NCI-H460 (cell line): ENCODE measurements around the gene DKK1. TPM values are rescaled to one million over a fixed set of nuclear protein-coding genes. Genes with fewer than 3 reads are reported as not detected.

Experiments
- DNase-seq: peaks from one replicate; pipeline ENCODE4 v3.0.0-alpha.2; 2016; ENCODE audit warnings: low read depth; ENCODE audit errors: extremely low read depth
- total RNA-seq: library from RNA; depleted of rRNA; stranded (reverse); fragments of >200 nt; shearing (Covaris generic); gene quantifications from 2 replicates; pipeline ENCODE4 v1.2.3, GENCODE V29; 2014

DKK1 gene
- total RNA-seq, 1 experiment from 2014 or later = 2.4 TPM

DNA sequence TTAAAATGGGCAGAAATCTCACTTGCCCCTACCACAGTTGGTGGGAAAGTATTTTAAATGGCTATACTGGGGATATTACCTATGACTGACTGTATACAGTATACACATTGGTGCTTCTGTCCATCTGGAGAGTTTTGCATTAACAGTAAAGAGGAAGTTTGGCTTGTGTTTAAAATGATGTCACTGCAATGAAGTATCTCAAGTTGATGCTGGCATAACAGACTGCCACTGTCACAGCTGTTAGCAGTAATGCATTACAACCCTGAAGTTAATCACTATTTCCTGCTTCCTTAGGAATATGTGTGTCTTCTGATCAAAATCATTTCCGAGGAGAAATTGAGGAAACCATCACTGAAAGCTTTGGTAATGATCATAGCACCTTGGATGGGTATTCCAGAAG is 1.9 kb downstream of the DKK1 start:
- DNase-seq = no peak

DNA sequence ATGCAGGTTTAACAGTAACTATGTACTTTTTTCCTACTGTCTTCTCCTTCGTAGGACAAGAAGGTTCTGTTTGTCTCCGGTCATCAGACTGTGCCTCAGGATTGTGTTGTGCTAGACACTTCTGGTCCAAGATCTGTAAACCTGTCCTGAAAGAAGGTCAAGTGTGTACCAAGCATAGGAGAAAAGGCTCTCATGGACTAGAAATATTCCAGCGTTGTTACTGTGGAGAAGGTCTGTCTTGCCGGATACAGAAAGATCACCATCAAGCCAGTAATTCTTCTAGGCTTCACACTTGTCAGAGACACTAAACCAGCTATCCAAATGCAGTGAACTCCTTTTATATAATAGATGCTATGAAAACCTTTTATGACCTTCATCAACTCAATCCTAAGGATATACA is 2.4 kb downstream of the DKK1 start:
- DNase-seq = no peak

DNA sequence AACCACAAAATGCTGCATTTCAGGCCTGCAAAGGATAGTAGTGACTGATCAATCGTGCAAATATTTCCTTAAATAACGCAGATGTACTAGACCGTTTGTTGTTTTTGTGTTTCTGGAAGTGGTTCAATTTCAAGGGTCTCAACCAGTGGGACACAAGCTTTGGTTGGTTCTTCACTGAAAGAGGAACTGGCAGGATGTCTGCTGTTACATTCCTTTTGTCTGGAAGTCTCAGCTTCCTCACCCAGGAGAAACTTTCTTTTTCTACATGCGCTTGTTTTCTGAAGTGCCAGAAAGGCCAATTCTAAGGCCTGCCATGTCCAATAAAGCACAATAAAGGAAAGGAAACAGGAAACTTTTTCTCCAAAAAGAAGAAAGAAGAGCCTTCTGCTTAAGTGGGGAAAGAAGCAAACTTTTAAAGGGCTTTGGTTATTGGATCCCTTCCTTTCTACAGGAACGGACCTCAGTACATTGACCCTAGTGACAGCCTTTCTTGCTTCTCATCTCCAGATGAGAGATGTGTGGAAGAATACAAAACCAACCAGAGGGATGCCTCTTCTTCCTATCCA is 4.1 kb downstream of the DKK1 start:
- no peak for DNase-seq

DNA sequence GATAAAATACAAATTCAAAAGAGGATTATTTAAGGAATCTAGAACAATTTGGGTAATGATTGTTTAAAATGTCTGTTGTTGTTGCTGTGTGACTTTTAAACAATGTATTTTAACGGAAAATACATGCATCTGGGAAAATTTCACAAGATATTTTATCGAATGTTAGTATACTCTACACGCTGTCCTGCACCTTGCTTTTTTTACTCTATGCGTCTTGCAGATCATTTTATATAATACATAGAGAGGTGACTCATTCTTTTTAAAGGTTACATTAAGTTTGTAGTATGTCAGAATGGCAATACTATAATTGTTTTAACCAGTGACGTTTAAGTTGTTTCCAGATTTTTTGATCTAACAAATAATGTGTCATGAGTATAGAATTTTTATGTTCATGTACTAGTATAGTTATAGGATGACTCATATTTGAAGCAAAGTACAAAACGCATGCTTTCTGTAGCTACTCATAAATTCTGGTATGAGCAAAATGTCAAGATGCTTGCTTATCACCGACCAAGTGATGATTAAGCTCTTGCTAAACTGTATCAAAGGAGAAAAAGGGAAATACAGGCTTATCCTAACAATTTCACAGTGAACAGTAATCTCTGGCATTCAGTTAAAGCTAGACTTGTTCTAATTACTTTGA is 4.9 kb downstream of the DKK1 start:
- peak; percentile 86 for DNase-seq

DNA sequence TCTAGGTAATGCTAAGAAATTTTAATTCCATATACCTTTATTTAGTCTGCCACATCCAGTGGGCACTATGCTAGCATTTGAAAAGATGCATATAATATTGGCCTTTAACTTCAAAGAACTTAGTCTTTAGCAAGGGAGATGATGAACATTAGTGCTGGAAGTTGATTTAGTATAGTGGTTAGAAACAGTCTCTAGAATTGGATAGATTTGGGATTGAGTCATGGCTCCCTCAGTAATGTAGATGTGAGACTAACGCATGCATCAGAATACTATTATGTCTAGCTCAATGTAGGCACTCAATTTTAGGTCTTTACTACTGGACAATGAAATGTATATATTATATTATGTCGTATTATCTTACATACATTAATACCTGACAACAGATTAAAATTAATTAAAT is 5.8 kb downstream of the DKK1 start:
- no peak for DNase-seq

DNA sequence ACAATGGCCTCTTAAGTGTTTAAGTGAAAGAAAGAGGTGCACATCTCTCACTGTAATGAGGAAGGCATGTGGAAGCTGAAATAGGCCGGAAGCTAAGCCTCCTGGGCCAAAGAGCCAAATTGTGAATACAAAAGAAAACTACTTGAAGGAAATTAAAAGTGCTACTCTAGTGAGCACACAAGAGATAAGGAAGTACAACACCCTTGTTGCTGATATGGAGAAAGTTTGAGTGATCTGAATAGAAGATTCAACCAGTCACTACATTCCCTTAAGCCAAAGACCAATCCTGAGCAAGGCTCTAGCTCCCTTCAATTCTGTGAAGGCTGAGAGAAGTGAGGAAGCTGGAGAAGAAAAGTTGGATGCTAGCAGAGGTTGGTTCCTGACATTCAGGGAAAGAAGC is 8.2 kb downstream of the DKK1 start:
- DNase-seq = no peak

DNA sequence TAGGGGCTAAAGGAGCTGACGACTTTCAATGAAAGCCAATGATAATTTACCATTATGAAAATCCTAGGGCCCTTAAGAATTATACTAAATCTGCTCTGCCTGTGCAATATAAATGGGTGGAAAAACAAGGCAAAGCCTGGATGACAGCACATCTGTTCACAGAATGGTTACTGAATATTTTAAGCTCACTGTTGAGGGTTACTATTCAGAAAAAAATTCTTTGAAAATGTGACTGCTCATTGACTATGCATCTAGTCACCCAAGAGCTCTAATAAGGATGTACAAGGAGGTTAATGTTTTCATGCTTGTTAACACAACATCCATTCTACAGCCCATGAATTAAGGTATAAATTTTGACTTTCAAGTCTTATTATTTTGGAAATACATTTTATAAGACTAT is 8.9 kb downstream of the DKK1 start:
- no peak for DNase-seq

DNA sequence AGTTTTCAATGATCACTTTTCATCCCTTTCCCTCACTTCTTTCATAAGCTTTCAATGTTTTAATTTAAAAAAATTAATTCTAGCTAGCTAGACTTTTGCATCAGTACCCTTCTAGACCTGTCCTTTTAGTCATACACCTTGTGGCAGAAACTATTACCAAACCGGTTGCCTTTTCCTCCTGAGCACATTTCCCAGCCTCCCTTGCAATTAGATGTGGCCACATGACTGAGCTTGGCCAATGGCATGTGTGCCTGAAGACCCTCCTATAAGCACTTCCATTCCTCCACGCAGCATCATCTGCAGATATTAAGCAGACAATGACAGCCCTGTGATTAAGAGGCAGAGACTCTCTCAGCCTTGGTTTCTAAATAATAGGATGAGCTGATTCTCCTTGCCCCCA is 12.3 kb downstream of the DKK1 start:
- no peak for DNase-seq

DNA sequence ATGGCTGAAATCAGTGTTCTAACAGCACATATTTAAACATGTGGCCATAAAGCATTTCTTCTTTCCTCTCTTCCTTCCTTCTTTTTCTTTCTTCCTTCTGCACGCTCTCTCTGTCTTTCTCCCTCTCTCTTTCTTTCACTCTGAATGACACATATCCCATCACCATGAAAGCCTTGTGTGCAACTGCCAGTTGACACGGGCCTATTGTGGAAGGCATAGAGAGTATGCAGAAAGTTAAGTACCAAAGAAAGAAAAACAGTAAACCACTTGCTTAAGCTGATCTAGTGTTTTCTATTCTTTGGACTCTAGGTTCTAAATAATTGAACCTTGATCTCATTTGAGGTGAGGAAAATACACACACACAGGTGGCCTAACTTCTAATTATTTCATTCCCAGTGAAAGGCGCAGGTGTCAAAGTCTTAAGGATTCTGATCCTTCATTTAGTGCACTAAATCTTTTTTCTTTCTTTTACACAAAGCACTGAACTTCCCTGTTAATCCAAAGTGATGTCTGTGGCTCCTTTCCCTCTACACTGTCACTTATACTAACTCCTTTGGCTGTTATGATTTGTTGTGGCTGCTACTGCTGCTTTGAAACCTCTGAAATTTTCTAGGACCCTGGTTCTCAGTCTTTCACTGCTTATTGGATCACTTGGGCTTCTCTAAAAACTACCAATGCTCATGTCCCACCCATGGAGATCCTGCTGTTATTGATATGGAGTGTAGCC is 17.7 kb downstream of the DKK1 start:
- DNase-seq = no peak

DNA sequence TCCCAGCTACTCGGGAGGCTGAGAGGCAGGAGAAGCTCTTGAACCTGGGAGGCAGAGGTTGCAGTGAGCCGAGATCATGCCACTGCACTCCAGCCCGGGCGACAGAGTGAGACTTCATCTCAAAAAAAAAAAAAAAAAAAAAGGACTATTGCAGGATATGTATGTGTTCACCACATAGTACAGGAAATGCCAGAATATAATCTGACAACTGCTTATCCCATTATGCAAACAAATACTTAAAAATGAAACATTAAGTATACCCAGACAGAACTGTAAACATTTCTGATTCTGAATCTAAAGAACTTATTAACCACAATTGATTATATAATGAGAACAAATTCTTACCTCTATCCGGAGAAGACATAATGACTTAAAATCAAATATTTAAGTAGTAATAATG is 18.7 kb downstream of the DKK1 start:
- no peak for DNase-seq

DNA sequence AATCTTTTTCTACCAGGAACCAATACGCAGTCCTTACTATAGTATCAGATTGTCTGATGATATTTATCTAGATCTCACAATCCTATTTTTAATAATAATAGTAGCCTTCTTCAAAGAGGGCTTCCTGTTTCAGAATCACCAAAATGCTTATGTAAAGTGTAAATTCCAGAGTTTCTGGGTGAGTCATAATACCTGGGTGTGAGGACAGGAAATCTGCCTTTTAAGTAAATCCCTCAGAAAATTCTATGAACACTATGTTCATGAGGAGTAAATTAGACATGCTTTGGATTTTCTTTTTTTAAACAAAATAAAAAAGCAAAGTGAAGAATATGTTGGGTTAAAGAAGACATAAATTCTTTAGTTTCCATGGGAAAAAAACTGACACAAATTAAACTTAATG is 20.5 kb downstream of the DKK1 start:
- DNase-seq = no peak

DNA sequence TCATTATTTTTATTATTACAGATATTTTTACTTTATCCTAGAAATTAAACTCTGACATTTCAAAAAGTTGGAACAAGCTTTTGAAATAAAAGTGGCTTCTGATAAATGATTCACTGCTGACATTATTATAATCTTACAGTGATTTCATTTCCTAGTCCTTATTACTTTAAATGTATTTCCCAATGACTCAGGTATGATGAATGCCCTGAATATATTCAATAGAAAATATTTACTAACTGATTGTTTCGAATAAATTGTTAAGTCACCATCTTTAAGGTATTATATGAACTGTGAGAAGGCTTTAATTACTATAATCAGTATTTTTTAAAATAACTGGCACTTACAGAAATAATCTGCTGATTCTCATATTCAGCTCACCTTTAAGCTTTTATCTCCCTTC is 21.6 kb downstream of the DKK1 start:
- DNase-seq = no peak

DNA sequence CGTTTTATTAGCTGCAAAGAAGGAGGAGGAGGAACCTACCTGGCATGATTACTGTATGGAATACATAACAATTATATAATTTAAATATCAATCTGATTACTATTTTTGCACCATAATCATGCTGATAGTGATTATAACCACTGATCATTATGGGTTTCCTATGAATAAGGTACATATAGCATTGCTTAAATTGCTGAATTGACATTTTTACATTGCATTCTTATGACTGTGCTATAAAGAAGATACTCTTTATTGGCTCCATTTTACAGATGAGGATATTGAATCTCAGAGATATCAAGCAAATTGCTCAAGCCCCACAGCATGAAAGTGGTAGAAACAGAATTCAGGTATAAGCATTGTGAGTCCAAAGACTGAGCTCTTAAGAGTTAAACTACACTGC is 23.1 kb downstream of the DKK1 start:
- no peak for DNase-seq

DNA sequence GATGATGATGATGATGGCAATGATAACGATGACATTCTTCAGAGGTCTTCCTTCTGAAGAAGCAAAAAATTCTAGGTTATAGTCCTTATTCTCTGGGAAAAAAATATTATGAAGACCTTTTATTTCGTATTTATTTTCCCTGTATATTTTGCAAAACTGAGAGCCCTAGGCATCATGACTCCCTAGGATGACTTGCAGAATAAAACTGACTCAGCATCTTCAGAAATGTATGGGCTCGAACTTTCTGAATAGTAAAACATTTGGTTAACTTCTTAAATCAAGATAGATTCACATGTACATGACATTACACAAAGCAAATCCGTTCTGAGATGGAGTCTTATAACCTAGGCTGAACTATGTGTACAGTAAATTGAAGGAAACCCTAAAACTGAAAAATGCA is 29.4 kb downstream of the DKK1 start:
- peak; percentile 30 for DNase-seq

DNA sequence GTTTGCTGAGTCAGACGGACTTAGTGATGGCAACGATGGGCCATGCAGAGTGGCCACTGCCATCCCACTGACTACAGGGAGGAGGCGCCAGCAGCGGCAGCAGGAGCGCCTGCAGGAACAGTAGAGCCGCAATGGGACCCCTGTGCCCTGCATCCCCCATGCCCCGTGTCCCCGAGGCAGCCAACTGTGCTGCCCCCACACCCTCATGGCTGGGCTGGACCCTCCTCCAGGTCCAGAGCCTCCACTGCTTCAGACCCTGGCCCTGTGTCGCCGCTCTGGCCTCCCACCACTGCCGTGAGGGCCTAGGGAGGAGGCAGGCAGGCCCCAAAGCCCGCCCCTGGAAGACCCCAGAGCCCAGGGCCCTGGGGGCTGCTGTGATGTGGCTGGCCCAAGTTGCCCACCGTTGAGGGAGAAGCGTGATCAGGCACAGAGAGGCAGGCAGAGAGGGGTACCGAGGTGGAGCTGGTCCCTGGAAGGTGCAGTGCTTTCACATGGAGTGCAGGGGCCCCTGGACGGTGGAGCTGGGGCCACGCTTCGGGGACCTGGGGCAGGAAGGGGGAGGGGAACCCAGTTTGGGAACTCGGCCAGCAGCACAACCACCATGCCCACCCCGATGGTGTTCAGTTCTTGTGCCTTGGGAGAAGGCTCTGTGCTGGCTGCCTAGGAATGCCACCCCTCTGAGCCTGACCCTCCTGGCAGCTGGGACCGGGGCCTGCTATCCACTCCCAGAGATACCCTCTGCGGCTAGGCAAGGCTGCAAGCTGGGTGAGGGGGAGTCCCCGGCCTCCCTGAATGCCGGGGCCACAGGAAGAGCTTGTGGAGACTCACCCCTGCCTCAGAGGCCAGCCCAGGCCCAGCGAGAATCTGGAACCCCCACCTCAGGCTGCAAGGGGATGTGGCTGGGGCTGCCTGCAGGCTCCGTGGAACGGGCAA is 32.6 kb downstream of the DKK1 start:
- DNase-seq = no peak

DNA sequence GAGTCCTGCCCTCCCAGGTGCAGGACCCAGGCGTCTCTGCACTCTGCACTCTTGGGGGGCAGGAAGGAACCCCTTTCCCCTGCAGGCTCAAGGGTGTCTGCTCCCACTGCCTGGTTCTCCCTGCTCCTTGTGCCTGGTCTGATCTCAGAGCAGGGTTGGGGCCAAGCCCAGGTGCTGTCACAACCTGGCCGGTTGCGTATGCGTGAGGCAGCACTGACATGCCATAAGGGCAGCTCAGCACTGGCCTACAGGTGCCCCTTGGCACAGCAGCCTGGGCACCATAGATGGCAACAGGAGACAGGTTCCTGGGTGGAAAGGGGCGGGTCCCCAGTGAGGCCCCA is 33.2 kb downstream of the DKK1 start:
- DNase-seq = no peak

DNA sequence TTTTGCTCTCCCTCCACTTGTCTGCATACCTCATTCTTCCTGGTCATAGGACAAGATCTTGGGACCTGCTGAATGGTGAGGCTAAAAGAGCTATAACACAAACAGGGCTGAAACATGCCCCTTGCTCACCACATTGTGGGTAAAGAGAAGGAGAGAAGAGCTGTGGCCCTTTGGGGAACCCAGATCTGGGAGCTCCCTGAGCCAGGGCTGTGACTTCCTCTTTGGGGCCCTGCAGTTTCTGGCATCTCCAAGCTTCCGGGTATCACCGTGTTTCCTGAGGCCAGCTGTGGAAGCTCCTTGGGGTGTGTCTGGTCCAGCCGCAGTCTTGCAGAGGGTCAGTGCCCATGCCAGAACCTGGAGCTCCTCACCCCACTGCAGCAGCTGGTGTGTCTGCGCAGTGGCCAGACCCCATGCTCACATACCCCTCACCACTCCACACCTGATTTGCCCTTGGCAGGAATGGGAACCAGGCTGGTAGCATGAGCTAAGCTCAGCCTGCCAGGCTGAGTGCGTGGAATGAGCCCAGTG is 34.0 kb downstream of the DKK1 start:
- DNase-seq = no peak

DNA sequence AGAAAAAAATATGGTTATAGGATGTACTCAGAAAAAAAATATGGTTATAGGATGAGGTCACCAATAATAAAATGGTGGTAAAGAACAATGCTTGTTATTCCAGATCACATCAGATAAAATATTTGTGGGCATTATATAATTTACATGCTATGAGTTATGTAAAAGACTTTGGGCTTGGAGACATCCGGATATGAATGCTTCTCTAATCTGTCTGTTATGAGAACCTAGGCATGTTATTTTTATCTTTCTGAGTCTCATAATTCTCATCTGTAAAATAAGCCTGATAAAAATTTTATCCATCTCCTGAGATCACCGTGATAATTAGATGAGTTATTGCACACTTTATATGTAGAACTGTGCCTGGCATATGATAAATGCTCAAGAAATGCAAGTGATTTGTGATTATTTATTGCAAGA is 37.8 kb downstream of the DKK1 start:
- no peak for DNase-seq

DNA sequence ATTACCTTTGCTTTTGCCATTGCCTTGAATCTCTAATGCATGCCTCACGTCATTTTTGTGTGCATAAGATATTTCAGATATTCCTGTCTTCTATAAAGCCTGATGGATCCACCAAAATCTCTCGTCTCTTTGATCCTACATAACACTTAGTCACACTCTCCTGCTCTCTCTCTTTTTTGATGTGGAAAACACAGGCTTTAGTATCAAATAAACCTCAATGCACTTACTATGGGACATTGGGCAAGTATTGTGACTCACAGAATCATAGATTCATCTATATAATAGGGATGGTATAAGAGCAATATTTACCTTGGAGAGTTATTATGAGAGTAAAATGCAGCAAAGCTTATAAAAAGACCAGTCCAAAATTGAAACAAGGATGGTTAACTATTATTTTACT is 39.1 kb downstream of the DKK1 start:
- no peak for DNase-seq

DNA sequence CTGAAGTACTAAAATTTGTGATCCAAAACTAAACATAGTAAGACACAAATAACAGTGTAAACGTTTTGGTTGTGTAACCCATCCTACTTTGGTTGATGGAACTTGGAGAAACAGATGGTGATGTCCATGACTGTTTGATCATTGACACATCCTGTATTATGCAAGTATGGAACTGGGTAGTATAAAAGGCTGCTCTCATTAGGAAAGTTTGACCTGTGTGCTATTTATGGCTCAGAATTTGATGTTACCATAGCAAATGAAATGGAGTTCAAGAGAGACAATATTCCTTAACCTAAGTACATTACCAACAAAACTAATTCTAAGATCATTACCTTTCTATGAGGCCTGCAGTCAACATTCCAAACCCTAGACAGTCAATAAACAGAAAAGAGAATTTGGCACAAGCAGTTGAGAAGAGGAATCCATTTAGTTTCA is 39.9 kb downstream of the DKK1 start:
- DNase-seq = no peak

DNA sequence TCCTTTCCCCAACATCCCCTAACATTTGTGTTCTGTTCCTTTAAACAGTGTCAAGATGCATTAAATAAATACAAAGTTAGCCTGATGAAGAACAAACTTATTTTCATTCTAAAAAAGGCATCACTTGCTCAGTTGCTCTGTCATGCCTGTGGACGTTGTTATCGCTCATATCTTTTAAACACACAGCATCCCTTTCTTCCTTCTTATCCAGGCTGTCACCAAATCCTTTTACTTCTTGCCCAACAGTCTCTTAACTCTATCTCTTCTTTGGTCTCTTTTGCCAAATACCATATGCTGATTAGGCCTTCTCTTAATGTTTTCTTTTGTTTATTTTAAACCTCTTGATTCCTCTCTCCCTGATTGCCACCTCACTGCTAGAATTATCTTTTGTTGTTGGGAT is 43.9 kb downstream of the DKK1 start:
- no peak for DNase-seq
